NK-92 treated with Interleukin-12 subunit alpha and Interleukin-12 subunit beta, amount 100 ng/mL, for 24 hours (cell line): ENCODE data around the gene NADSYN1.

ENCODE experiments used
- DNase-seq: peaks from one replicate; lab custom pipeline; 2025; lab: John Stamatoyannopoulos, UW

The NADSYN1 gene

DNA sequence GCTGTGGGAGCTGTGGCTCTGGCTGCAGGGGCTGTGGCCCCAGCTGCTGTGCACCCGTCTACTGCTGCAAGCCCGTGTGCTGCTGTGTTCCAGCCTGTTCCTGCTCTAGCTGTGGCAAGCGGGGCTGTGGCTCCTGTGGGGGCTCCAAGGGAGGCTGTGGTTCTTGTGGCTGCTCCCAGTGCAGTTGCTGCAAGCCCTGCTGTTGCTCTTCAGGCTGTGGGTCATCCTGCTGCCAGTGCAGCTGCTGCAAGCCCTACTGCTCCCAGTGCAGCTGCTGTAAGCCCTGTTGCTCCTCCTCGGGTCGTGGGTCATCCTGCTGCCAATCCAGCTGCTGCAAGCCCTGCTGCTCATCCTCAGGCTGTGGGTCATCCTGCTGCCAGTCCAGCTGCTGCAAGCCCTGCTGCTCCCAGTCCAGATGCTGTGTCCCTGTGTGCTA is 95.7 kb downstream of the NADSYN1 start:
- DNase-seq = no peak
